ENCODE measurements around the gene FNBP1L.

FNBP1L gene

GRCh38 chr1:93541045-93541444 lies 93.1 kb downstream of the FNBP1L start:
- H3K36me3 ChIP-seq (ENCODE audit: insufficient read depth, low read length) = no peaks in the 10 kb centered on the region
- H3K9me2 ChIP-seq (replicated peaks; ENCODE audit: low read depth, low read length) = no peaks in the 10 kb centered on the region
- H3K27me3 ChIP-seq (ENCODE audit: insufficient read depth, low read length, poor library complexity, severe bottlenecking) = no peaks in the 10 kb centered on the region
- H3K4me3 ChIP-seq (ENCODE audit: low read length, poor library complexity, severe bottlenecking) = no peak overlapping the region
- no peaks in the 10 kb centered on the region for H3K79me2 ChIP-seq (ENCODE audit: insufficient read depth, low read length)
- H2AFZ ChIP-seq (ENCODE audit: low read length) = no peak overlapping the region
- H3K4me1 ChIP-seq (ENCODE audit: insufficient read depth, low read length, poor library complexity, severe bottlenecking) = peaks cover 13% of the 10 kb centered on the region
- H3K4me2 ChIP-seq (ENCODE audit: low read depth, low read length, poor library complexity, severe bottlenecking) = no peak overlapping the region
- no peaks in the 10 kb centered on the region for H3K9me3 ChIP-seq (ENCODE audit: insufficient read depth, low read depth, low read length)
- no peaks in the 10 kb centered on the region for H4K20me1 ChIP-seq (ENCODE audit: insufficient read depth, low read length, poor library complexity, severe bottlenecking)
- H3K9ac ChIP-seq (ENCODE audit: low read depth, low read length, poor library complexity, severe bottlenecking) = no peak overlapping the region
- no peaks in the 10 kb centered on the region for H3F3A ChIP-seq (ENCODE audit: low read depth)
- no peak for TF ChIP-seq EZH2phosphoT487 (IDR thresholded peaks at IDR 0.05; ENCODE audit: borderline replicate concordance)
- no peak for TF ChIP-seq CTCF (conservative IDR thresholded peaks at IDR 0.05; ENCODE audit: low read length)

- no peak overlapping the region for H3K4me3 ChIP-seq (ENCODE audit: low read length, poor library complexity, severe bottlenecking)
- H3K36me3 ChIP-seq (ENCODE audit: insufficient read depth, low read length) = no peaks in the 10 kb centered on the region
- H3K9ac ChIP-seq (ENCODE audit: low read depth, low read length, poor library complexity, severe bottlenecking) = no peak overlapping the region
- no peak overlapping the region for H2AFZ ChIP-seq (ENCODE audit: low read length)
- H3F3A ChIP-seq (ENCODE audit: low read depth) = no peaks in the 10 kb centered on the region
- no peaks in the 10 kb centered on the region for H3K27me3 ChIP-seq (ENCODE audit: insufficient read depth, low read length, poor library complexity, severe bottlenecking)
- H4K20me1 ChIP-seq (ENCODE audit: insufficient read depth, low read length, poor library complexity, severe bottlenecking) = no peaks in the 10 kb centered on the region
- no peak for TF ChIP-seq EZH2phosphoT487 (IDR thresholded peaks at IDR 0.05; ENCODE audit: borderline replicate concordance)
- TF ChIP-seq CTCF (conservative IDR thresholded peaks at IDR 0.05; ENCODE audit: low read length) = no peak
- no peak overlapping the region for H3K4me2 ChIP-seq (ENCODE audit: low read depth, low read length, poor library complexity, severe bottlenecking)
- H3K9me2 ChIP-seq (replicated peaks; ENCODE audit: low read depth, low read length) = no peaks in the 10 kb centered on the region
- no peaks in the 10 kb centered on the region for H3K9me3 ChIP-seq (ENCODE audit: insufficient read depth, low read depth, low read length)
- H3K4me1 ChIP-seq (ENCODE audit: insufficient read depth, low read length, poor library complexity, severe bottlenecking) = peaks cover 13% of the 10 kb centered on the region
- no peaks in the 10 kb centered on the region for H3K79me2 ChIP-seq (ENCODE audit: insufficient read depth, low read length)
These were observed 94.5 kb downstream of the FNBP1L start for GRCh38 chr1:93542398-93542797.

GRCh38 chr1:93546162-93546863 lies 98.4 kb downstream of the FNBP1L start:
- H3K4me3 ChIP-seq (ENCODE audit: low read length, poor library complexity, severe bottlenecking) = no peak overlapping the region
- H3K4me1 ChIP-seq (ENCODE audit: insufficient read depth, low read length, poor library complexity, severe bottlenecking) = no peaks in the 10 kb centered on the region
- no peaks in the 10 kb centered on the region for H3K9me2 ChIP-seq (replicated peaks; ENCODE audit: low read depth, low read length)
- H4K20me1 ChIP-seq (ENCODE audit: insufficient read depth, low read length, poor library complexity, severe bottlenecking) = no peaks in the 10 kb centered on the region
- no peak for TF ChIP-seq EZH2phosphoT487 (IDR thresholded peaks at IDR 0.05; ENCODE audit: borderline replicate concordance)
- TF ChIP-seq CTCF (conservative IDR thresholded peaks at IDR 0.05; ENCODE audit: low read length) = no peak
- no peaks in the 10 kb centered on the region for H3K9me3 ChIP-seq (ENCODE audit: insufficient read depth, low read depth, low read length)
- H3K79me2 ChIP-seq (ENCODE audit: insufficient read depth, low read length) = no peaks in the 10 kb centered on the region
- peaks cover 14% of the 10 kb centered on the region; the same call in 1 of the 2 replicates for H3K36me3 ChIP-seq (ENCODE audit: insufficient read depth, low read length)
- no peak overlapping the region for H3K4me2 ChIP-seq (ENCODE audit: low read depth, low read length, poor library complexity, severe bottlenecking)
- H3K9ac ChIP-seq (ENCODE audit: low read depth, low read length, poor library complexity, severe bottlenecking) = no peak overlapping the region
- H3K27me3 ChIP-seq (ENCODE audit: insufficient read depth, low read length, poor library complexity, severe bottlenecking) = no peaks in the 10 kb centered on the region
- no peaks in the 10 kb centered on the region for H3F3A ChIP-seq (ENCODE audit: low read depth)
- H2AFZ ChIP-seq (ENCODE audit: low read length) = no peak overlapping the region

All from Loucy (cell line).